Glutamatergic neuron (in vitro differentiated cells): Measurements from ENCODE around the gene DLX3. TPM values are rescaled to one million over a fixed set of nuclear protein-coding genes. Genes with fewer than 3 reads are reported as not detected.

Experiments used
- DNase-seq: peaks from one replicate; pipeline ENCODE4 v3.0.0; 2022
- H3K27ac Mint-ChIP-seq: one replicate; pipeline ENCODE4 v1.8.0; 2020; ENCODE audit warnings: mild to moderate bottlenecking, mixed read lengths, inconsistent platforms; ENCODE audit not compliant: unreplicated experiment
- H3K27me3 Mint-ChIP-seq: one replicate; pipeline ENCODE4 v1.8.0; 2020; ENCODE audit warnings: mild to moderate bottlenecking, moderate library complexity, mixed read lengths, inconsistent platforms; ENCODE audit not compliant: unreplicated experiment
- H3K36me3 Mint-ChIP-seq: one replicate; pipeline ENCODE4 v1.8.0; 2020; ENCODE audit warnings: mild to moderate bottlenecking, mixed read lengths, inconsistent platforms; ENCODE audit not compliant: unreplicated experiment
- H3K4me1 Mint-ChIP-seq: one replicate; pipeline ENCODE4 v1.8.0; 2020; ENCODE audit warnings: mild to moderate bottlenecking, low read depth, mixed read lengths, inconsistent platforms; ENCODE audit not compliant: unreplicated experiment
- H3K4me3 Mint-ChIP-seq: one replicate; pipeline ENCODE4 v1.8.0; 2020; ENCODE audit warnings: mild to moderate bottlenecking, mixed read lengths, inconsistent platforms; ENCODE audit not compliant: unreplicated experiment
- H3K9me3 Mint-ChIP-seq: one replicate; pipeline ENCODE4 v1.8.0; 2020; ENCODE audit warnings: mild to moderate bottlenecking, moderate library complexity, mixed read lengths, inconsistent platforms; ENCODE audit not compliant: unreplicated experiment
- CTCF ChIP-seq: fragments of 200-600 bp; sonication (generic); IDR thresholded peaks from one replicate; pipeline ENCODE4 v1.5.0; 2021; ENCODE audit not compliant: partially characterized antibody, unreplicated experiment
- total RNA-seq: library from RNA; stranded (reverse); fragmentation: NEBNext Ultra II Directional; extraction: Animal tissue kit (Norgen Biotek cat#: 25700); gene quantifications from one replicate; pipeline ENCODE4 v1.2.1, GENCODE V29; 2021; ENCODE audit not compliant: unreplicated experiment

Gene DLX3
- total RNA-seq, 1 donor from 2014 or later: 0.37 TPM

DNA sequence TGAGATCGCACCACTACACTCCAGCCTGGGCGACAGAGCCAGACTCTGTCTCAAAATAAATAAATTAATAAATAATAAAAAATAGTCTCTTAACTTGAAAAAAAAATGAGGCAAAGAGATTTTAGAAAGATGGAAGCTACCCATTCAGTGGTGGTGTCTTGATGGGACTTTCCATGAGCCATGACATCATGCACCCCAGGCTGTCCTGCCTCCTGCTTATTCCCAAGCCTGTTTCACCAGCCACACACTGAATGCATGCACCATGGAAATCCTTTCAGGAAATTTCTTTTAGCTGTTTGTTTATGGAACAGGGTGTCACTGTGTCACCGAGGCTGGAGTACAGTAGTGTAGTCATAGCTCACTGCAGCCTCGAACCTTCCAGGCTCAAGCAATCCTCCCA, 8.9 kb upstream of the DLX3 start:
- TF ChIP-seq CTCF: no peak
- Mint-ChIP-seq H3K9me3 (no peaks in the 10 kb centered on the region), H3K27ac (no peak overlapping the region), H3K36me3 (no peaks in the 10 kb centered on the region), H3K4me1 (no peaks in the 10 kb centered on the region), H3K27me3 (peaks cover 2% of the 10 kb centered on the region), H3K4me3 (no peak overlapping the region)
- DNase-seq: no peak

DNA sequence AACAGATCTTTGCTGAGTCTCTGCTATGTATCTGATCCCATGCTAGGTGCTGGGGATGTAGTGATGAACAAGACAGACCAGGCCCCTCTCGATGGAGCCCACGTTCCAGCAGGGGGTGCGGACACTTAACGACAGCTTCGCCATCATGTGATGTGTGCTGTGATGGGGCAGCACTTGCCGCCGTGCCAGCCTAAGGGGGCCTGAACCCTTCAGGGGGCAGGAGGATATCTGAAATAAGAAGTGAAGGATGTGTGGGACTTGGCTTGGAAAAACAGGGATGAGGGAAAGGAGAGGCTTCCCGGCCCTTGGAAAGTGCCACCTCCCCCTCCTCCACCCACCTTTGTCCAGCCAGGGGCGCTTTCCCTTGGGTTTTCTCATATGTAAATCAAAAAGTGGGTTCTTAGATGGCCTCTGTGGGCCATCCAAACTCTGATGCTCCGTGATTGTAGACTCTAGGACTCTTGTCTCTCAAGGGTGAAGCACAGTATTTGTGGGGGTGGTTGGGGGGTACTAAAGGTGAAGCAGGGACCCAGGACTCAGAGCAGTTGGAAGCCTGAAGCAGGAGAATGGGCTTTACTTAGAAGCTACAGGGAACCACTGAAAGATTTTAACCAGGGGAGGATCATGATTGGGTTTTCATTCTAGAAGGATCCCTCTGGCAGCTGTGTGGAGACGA, 4.0 kb upstream of the DLX3 start:
- no peak for DNase-seq
- Mint-ChIP-seq H3K36me3 (no peaks in the 10 kb centered on the region), H3K27me3 (peaks cover 16% of the 10 kb centered on the region), H3K4me3 (no peak overlapping the region), H3K27ac (no peak overlapping the region), H3K9me3 (peaks cover 15% of the 10 kb centered on the region), H3K4me1 (peaks cover 10% of the 10 kb centered on the region)
- no peak for TF ChIP-seq CTCF

GRCh38 chr17:49997773-49998703, 3.0 kb upstream of the DLX3 start:
- no peak overlapping the region for H3K27ac Mint-ChIP-seq
- peaks cover 15% of the 10 kb centered on the region for H3K9me3 Mint-ChIP-seq
- TF ChIP-seq CTCF: peak; percentile 97
- peak; percentile 87 for DNase-seq
- no peaks in the 10 kb centered on the region for H3K36me3 Mint-ChIP-seq
- H3K4me3 Mint-ChIP-seq: no peak overlapping the region
- H3K27me3 Mint-ChIP-seq: peaks cover 17% of the 10 kb centered on the region
- H3K4me1 Mint-ChIP-seq: peaks cover 10% of the 10 kb centered on the region

GRCh38 chr17:49997301-49997650, 2.3 kb upstream of the DLX3 start:
- H3K36me3 Mint-ChIP-seq: no peaks in the 10 kb centered on the region
- H3K27me3 Mint-ChIP-seq: peaks cover 22% of the 10 kb centered on the region
- H3K27ac Mint-ChIP-seq: no peak overlapping the region
- TF ChIP-seq CTCF: no peak
- H3K4me1 Mint-ChIP-seq: peaks cover 10% of the 10 kb centered on the region
- H3K4me3 Mint-ChIP-seq: peak overlapping the region; percentile 28
- DNase-seq: no peak
- peaks cover 15% of the 10 kb centered on the region for H3K9me3 Mint-ChIP-seq
